SK-N-SH treated with all-trans-retinoic acid at 6 μM for 48 hours (cell line): Measurements from ENCODE around the gene MREG.

Experiments used
- ARNTL ChIP-seq: fragments of 450-650 bp; formaldehyde crosslinking; IDR thresholded peaks from 2 replicates; pipeline ENCODE4 v1.5.0; 2020; ENCODE audit warnings: low read depth, mild to moderate bottlenecking, moderate library complexity, borderline replicate concordance
- CSDC2 ChIP-seq: fragments of 250-450 bp; sonication (Bioruptor Pico); IDR thresholded peaks from 2 replicates; pipeline ENCODE4 v1.5.0; 2020; ENCODE audit warnings: mild to moderate bottlenecking, moderate library complexity
- ISL1 ChIP-seq: fragments of 250-450 bp; sonication (Bioruptor Pico); IDR thresholded peaks from 2 replicates; pipeline ENCODE4 v2.1.2; 2022; ENCODE audit warnings: mild to moderate bottlenecking, moderate library complexity
- PPARA ChIP-seq: fragments of 250-450 bp; sonication (Bioruptor Pico); IDR thresholded peaks from 2 replicates; pipeline ENCODE4 v1.5.0; 2020; ENCODE audit warnings: mild to moderate bottlenecking, borderline replicate concordance
- TOX ChIP-seq: fragments of 250-450 bp; sonication (Bioruptor Pico); IDR thresholded peaks from 2 replicates; pipeline ENCODE4 v1.8.0; 2021; ENCODE audit warnings: mild to moderate bottlenecking, moderate library complexity, borderline replicate concordance
- ZFP3 ChIP-seq: fragments of 250-450 bp; sonication (Bioruptor Pico); IDR thresholded peaks from 2 replicates; pipeline ENCODE4 v1.5.0; 2020; ENCODE audit warnings: mild to moderate bottlenecking, moderate library complexity
- ZFP30 ChIP-seq: fragments of 450-650 bp; formaldehyde crosslinking; IDR thresholded peaks from 2 replicates; pipeline ENCODE4 v1.5.0; 2022; ENCODE audit warnings: mild to moderate bottlenecking, moderate library complexity
- ZNF8 ChIP-seq: fragments of 450-650 bp; formaldehyde crosslinking; IDR thresholded peaks from 2 replicates; pipeline ENCODE4 v1.5.0; 2020; ENCODE audit warnings: mild to moderate bottlenecking, moderate library complexity
- TF ChIP-seq, protein P1 (sequence below): fragments of 250-450 bp; sonication (Bioruptor Pico); IDR thresholded peaks from 2 replicates; pipeline ENCODE4 v1.8.0; 2021; ENCODE audit warnings: low read depth, mild to moderate bottlenecking, moderate library complexity, borderline replicate concordance
- TF ChIP-seq, protein P2 (sequence below): fragments of 250-450 bp; sonication (Bioruptor Pico); IDR thresholded peaks from 2 replicates; pipeline ENCODE4 v1.8.0; 2020; ENCODE audit warnings: mild to moderate bottlenecking, moderate library complexity, borderline replicate concordance
- TF ChIP-seq, protein P3 (sequence below): fragments of 250-450 bp; sonication (Bioruptor Pico); IDR thresholded peaks from 2 replicates; pipeline ENCODE4 v1.5.0; 2020; ENCODE audit warnings: mild to moderate bottlenecking, moderate library complexity
- TF ChIP-seq, protein P4 (sequence below): fragments of 250-450 bp; sonication (Bioruptor Pico); IDR thresholded peaks from 2 replicates; pipeline ENCODE4 v1.5.1; 2020; ENCODE audit warnings: low read depth, mild to moderate bottlenecking, moderate library complexity

DNA sequence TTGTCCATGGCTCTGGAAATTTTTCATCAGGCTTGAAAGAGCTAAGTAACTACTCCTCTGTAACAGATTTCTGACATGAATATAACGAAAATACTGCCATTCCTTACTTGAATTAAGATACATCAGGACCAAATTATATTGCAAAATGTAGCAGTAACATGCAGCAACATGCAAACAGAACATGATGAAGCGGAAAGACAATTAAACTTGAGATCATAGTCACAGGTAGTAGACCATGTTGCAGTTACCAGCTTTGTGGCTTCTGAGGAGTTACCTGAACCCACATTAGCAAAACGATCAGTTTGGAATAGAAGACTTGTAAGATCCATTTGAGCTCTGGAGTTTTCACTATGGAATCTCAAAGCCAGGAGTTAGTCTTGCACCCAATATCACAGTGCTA lies 76.2 kb downstream of the MREG start:
- TF ChIP-seq ZFP3 (CRISPR knock-in tag) = no peak
- TF ChIP-seq CSDC2 (CRISPR knock-in tag) = no peak
- TF ChIP-seq, protein P1, sequence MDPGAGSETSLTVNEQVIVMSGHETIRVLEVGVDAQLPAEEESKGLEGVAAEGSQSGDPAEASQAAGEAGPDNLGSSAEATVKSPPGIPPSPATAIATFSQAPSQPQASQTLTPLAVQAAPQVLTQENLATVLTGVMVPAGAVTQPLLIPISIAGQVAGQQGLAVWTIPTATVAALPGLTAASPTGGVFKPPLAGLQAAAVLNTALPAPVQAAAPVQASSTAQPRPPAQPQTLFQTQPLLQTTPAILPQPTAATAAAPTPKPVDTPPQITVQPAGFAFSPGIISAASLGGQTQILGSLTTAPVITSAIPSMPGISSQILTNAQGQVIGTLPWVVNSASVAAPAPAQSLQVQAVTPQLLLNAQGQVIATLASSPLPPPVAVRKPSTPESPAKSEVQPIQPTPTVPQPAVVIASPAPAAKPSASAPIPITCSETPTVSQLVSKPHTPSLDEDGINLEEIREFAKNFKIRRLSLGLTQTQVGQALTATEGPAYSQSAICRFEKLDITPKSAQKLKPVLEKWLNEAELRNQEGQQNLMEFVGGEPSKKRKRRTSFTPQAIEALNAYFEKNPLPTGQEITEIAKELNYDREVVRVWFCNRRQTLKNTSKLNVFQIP (CRISPR knock-in tag) = no peak
- TF ChIP-seq, protein P2, sequence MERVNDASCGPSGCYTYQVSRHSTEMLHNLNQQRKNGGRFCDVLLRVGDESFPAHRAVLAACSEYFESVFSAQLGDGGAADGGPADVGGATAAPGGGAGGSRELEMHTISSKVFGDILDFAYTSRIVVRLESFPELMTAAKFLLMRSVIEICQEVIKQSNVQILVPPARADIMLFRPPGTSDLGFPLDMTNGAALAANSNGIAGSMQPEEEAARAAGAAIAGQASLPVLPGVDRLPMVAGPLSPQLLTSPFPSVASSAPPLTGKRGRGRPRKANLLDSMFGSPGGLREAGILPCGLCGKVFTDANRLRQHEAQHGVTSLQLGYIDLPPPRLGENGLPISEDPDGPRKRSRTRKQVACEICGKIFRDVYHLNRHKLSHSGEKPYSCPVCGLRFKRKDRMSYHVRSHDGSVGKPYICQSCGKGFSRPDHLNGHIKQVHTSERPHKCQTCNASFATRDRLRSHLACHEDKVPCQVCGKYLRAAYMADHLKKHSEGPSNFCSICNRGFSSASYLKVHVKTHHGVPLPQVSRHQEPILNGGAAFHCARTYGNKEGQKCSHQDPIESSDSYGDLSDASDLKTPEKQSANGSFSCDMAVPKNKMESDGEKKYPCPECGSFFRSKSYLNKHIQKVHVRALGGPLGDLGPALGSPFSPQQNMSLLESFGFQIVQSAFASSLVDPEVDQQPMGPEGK (CRISPR knock-in tag) = no peak
- TF ChIP-seq TOX (CRISPR knock-in tag) = no peak
- TF ChIP-seq, protein P3, sequence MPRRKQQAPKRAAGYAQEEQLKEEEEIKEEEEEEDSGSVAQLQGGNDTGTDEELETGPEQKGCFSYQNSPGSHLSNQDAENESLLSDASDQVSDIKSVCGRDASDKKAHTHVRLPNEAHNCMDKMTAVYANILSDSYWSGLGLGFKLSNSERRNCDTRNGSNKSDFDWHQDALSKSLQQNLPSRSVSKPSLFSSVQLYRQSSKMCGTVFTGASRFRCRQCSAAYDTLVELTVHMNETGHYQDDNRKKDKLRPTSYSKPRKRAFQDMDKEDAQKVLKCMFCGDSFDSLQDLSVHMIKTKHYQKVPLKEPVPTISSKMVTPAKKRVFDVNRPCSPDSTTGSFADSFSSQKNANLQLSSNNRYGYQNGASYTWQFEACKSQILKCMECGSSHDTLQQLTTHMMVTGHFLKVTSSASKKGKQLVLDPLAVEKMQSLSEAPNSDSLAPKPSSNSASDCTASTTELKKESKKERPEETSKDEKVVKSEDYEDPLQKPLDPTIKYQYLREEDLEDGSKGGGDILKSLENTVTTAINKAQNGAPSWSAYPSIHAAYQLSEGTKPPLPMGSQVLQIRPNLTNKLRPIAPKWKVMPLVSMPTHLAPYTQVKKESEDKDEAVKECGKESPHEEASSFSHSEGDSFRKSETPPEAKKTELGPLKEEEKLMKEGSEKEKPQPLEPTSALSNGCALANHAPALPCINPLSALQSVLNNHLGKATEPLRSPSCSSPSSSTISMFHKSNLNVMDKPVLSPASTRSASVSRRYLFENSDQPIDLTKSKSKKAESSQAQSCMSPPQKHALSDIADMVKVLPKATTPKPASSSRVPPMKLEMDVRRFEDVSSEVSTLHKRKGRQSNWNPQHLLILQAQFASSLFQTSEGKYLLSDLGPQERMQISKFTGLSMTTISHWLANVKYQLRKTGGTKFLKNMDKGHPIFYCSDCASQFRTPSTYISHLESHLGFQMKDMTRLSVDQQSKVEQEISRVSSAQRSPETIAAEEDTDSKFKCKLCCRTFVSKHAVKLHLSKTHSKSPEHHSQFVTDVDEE (CRISPR knock-in tag) = no peak
- TF ChIP-seq ARNTL = no peak
- no peak for TF ChIP-seq ISL1
- no peak for TF ChIP-seq ZFP30 (CRISPR knock-in tag)
- TF ChIP-seq, protein P4, sequence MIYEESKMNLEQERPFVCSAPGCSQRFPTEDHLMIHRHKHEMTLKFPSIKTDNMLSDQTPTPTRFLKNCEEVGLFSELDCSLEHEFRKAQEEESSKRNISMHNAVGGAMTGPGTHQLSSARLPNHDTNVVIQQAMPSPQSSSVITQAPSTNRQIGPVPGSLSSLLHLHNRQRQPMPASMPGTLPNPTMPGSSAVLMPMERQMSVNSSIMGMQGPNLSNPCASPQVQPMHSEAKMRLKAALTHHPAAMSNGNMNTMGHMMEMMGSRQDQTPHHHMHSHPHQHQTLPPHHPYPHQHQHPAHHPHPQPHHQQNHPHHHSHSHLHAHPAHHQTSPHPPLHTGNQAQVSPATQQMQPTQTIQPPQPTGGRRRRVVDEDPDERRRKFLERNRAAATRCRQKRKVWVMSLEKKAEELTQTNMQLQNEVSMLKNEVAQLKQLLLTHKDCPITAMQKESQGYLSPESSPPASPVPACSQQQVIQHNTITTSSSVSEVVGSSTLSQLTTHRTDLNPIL = no peak
- no peak for TF ChIP-seq ZNF8 (CRISPR knock-in tag)
- no peak for TF ChIP-seq PPARA (CRISPR knock-in tag)
